Measurements from ENCODE around the gene ITGB2.

ITGB2 gene

GRCh38 chr21:44842721-44843445, 77.8 kb downstream of the ITGB2 start:
- DNase-seq = no peak

- DNase-seq = no peak
Measured at GRCh38 chr21:44842087-44842486, 78.6 kb downstream of the ITGB2 start.

- DNase-seq = no peak
Measured at GRCh38 chr21:44840771-44841170, 79.9 kb downstream of the ITGB2 start.

- no peak for DNase-seq
Measured at GRCh38 chr21:44838951-44839350, 81.7 kb downstream of the ITGB2 start.

GRCh38 chr21:44838039-44838895, 82.4 kb downstream of the ITGB2 start:
- no peak for DNase-seq

- no peak for DNase-seq
Measured at GRCh38 chr21:44837537-44837936, 83.2 kb downstream of the ITGB2 start.

- DNase-seq = peak; percentile 36 to 74 (median 50)
Measured at GRCh38 chr21:44836666-44837471, 83.8 kb downstream of the ITGB2 start.

GRCh38 chr21:44836349-44836665, 84.4 kb downstream of the ITGB2 start:
- no peak for DNase-seq

All from NCI-H1417 (cell line).